Measurements from ENCODE around the gene VSX1. TPM values are rescaled to one million over a fixed set of nuclear protein-coding genes. Genes with fewer than 3 reads are reported as not detected.

Gene VSX1
- total RNA-seq, 1 donor from 2014 or later, result not detected

DNA sequence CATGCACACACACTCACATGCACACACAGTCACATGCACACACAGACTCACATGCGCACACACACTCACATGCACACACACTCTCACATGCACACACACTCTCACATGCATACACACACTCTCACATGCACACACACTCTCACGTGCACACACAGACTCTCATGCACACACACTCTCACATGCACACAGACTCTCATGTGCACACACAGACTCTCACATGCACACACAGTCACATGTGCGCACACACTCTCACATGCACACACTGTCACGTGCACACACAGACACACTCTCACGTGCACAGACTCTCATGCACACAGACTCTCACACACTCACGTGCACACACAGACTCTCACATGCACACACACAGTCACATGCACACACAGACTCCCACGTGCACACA, 36.6 kb upstream of the VSX1 start:
- Histone ChIP-seq H3K36me3 (no peaks in the 10 kb centered on the region), H3K27me3 (no peaks in the 10 kb centered on the region), H3K9me3 (no peaks in the 10 kb centered on the region), H3K27ac (no peak overlapping the region), H3K4me3 (no peak overlapping the region), H3K4me1 (no peaks in the 10 kb centered on the region)
- DNase-seq (ENCODE audit: extremely low spot score in 2 of 2), result no peak
- TF ChIP-seq POLR2AphosphoS5 (IDR thresholded peaks at IDR 0.05; ENCODE audit: insufficient read depth in 1 of 2, low read depth in 1 of 2), result no peak
- TF ChIP-seq, protein P1, sequence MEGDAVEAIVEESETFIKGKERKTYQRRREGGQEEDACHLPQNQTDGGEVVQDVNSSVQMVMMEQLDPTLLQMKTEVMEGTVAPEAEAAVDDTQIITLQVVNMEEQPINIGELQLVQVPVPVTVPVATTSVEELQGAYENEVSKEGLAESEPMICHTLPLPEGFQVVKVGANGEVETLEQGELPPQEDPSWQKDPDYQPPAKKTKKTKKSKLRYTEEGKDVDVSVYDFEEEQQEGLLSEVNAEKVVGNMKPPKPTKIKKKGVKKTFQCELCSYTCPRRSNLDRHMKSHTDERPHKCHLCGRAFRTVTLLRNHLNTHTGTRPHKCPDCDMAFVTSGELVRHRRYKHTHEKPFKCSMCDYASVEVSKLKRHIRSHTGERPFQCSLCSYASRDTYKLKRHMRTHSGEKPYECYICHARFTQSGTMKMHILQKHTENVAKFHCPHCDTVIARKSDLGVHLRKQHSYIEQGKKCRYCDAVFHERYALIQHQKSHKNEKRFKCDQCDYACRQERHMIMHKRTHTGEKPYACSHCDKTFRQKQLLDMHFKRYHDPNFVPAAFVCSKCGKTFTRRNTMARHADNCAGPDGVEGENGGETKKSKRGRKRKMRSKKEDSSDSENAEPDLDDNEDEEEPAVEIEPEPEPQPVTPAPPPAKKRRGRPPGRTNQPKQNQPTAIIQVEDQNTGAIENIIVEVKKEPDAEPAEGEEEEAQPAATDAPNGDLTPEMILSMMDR (IDR thresholded peaks at IDR 0.05), result no peak
- no peak for TF ChIP-seq POLR2A (IDR thresholded peaks at IDR 0.05)
- intact Hi-C loops (cut with DNase I), result no loop called here

DNA sequence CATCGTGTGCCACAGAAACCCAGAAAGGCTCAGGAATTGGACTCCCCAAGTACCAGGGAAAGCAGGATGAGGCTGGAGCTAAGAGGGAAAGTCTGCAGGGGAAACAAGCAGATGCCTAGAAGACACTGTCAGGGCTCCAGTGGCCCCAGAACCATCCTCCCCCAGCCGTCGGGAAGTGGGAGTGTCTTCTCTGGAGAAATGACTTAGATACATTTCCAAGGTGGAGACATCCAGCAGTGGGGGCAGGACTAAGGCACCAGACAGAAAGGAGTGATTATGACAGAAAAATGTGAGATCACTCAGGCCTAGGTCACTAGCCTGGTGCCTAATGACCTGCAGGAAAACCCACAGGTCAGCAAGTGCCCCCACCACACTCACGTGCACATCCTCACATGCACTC, 36.0 kb upstream of the VSX1 start:
- no peak for DNase-seq (ENCODE audit: extremely low spot score in 2 of 2)
- intact Hi-C loops (cut with DNase I), result no loop called here

DNA sequence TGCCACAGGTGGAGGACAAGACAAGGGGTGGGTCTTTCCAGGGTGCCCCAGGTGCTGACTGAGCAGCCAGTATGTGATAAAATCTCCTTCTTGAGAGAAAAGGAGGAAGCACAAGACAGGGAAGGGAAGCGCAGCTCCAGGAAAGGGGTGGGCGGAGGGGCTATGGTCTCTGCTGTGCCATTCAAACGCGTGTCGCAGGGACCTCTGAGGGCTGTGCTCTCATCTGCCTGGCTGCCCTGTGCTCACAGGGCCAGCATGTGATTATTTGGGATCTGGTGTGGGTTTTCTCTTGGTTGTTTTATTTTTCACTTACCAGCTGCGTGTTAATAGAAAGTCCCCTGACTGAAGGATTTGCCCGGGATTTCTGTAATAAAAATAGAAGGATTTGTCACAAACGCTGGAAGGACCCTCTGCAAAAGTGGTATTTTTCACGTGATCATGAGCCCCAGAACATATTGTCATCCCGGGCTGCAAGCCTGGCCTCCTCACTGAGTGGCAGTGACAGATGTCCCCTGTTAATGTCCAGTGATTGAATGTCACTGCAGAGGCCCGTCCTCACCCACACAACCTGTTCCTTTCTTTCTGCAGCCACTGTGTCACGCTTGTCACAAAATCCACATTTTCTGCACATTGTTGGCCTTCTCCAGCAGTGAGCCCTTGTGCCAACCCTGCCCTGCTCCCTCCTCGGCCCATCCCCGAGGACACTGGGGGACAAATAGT, 35.0 kb upstream of the VSX1 start:
- TF ChIP-seq POLR2AphosphoS5 (IDR thresholded peaks at IDR 0.05; ENCODE audit: insufficient read depth in 1 of 2, low read depth in 1 of 2), result no peak
- TF ChIP-seq POLR2A (IDR thresholded peaks at IDR 0.05), result no peak
- TF ChIP-seq, protein P1 (IDR thresholded peaks at IDR 0.05), result no peak
- DNase-seq (ENCODE audit: extremely low spot score in 2 of 2), result no peak
- intact Hi-C loops (cut with DNase I), result no loop called here
- Histone ChIP-seq H3K4me1 (no peaks in the 10 kb centered on the region), H3K4me3 (no peak overlapping the region), H3K9me3 (no peaks in the 10 kb centered on the region), H3K36me3 (no peaks in the 10 kb centered on the region), H3K27me3 (no peaks in the 10 kb centered on the region), H3K27ac (no peak overlapping the region)

More for the DNA sequence above, 36.0 kb upstream of the VSX1 start:
- Histone ChIP-seq H3K36me3 (no peaks in the 10 kb centered on the region), H3K4me1 (no peaks in the 10 kb centered on the region), H3K27ac (no peak overlapping the region), H3K27me3 (no peaks in the 10 kb centered on the region), H3K4me3 (no peak overlapping the region), H3K9me3 (no peaks in the 10 kb centered on the region)
- TF ChIP-seq POLR2A (IDR thresholded peaks at IDR 0.05) (no peak), POLR2AphosphoS5 (IDR thresholded peaks at IDR 0.05; ENCODE audit: insufficient read depth in 1 of 2, low read depth in 1 of 2) (no peak)
- TF ChIP-seq, protein P1 (IDR thresholded peaks at IDR 0.05), result no peak

DNA sequence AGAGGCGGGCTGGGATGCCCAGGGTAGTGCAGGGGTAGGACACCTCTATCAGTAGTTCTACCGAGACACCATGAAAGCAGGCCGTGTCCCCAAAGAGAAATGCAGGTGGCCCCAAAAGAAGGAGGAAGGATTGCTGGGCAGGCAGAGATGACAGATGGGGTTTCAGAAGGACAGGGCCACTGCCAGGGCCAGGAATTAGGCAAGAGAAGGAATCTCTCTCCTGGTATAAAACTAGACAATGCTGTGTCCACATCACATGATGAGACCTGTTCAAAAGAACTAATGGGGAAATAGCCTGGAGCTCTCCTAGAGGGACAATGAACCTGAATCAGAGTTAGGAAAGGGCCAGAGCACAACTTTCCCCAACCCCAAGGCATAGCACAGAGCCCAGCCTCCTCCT, 21.6 kb upstream of the VSX1 start:
- no peak for DNase-seq (ENCODE audit: extremely low spot score in 2 of 2)
- Histone ChIP-seq H3K36me3 (no peaks in the 10 kb centered on the region), H3K9me3 (no peaks in the 10 kb centered on the region), H3K27me3 (no peaks in the 10 kb centered on the region), H3K27ac (no peak overlapping the region), H3K4me1 (no peaks in the 10 kb centered on the region), H3K4me3 (no peak overlapping the region)
- intact Hi-C loops (cut with DNase I), result no loop called here
- TF ChIP-seq POLR2A (IDR thresholded peaks at IDR 0.05) (no peak), POLR2AphosphoS5 (IDR thresholded peaks at IDR 0.05; ENCODE audit: insufficient read depth in 1 of 2, low read depth in 1 of 2) (no peak)
- TF ChIP-seq, protein P1 (IDR thresholded peaks at IDR 0.05), result no peak

DNA sequence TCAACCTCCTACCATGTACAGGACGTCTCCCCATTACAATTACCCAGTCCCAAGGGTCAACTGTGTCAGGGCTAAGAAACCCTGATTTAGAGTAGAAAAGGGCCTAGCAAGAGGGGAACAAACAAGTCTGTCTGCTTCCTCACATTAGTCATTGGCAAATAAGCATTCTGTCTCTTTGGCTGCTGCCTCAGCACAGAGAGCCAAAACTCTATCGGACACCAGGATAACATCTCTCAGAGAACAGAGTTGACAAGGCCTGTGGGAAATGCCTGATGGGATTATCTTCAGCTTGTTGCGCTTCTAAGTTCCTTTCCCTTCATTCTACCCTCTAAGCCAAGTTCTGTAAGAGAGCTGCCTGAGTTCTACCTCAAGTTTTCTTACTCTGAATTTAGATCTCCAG, 19.0 kb upstream of the VSX1 start:
- H3K9me3 ChIP-seq, result no peaks in the 10 kb centered on the region
- intact Hi-C loops (cut with DNase I), result no loop called here
- no peaks in the 10 kb centered on the region for H3K27me3 ChIP-seq
- H3K4me3 ChIP-seq, result no peak overlapping the region
- H3K4me1 ChIP-seq, result no peaks in the 10 kb centered on the region
- no peak for DNase-seq (ENCODE audit: extremely low spot score in 2 of 2)
- TF ChIP-seq POLR2A (IDR thresholded peaks at IDR 0.05), result no peak
- TF ChIP-seq, protein P1 (IDR thresholded peaks at IDR 0.05), result no peak
- no peak for TF ChIP-seq POLR2AphosphoS5 (IDR thresholded peaks at IDR 0.05; ENCODE audit: insufficient read depth in 1 of 2, low read depth in 1 of 2)
- no peak overlapping the region for H3K27ac ChIP-seq
- H3K36me3 ChIP-seq, result no peaks in the 10 kb centered on the region
